DOHH2 (cell line): ENCODE measurements around the gene MPZL3.

Experiments
- H3F3A ChIP-seq: fragments of 200-600 bp; sonication (generic), shearing (Covaris generic); 2 replicates; pipeline ENCODE4 v1.6.0; 2016; ENCODE audit warnings: antibody characterized with exemption, mild to moderate bottlenecking; ENCODE audit not compliant: control insufficient read depth, insufficient read depth
- H3K27ac ChIP-seq: fragments of 200-600 bp; sonication (generic); 2 replicates; pipeline ENCODE4 v1.5.1; 2014; ENCODE audit warnings: low read depth, mild to moderate bottlenecking, low read length, moderate library complexity
- H3K27me3 ChIP-seq: fragments of 200-600 bp; sonication (generic); 2 replicates; pipeline ENCODE4 v1.6.1; 2014; ENCODE audit warnings: mild to moderate bottlenecking, low read length, mixed read lengths; ENCODE audit not compliant: control insufficient read depth
- H3K36me3 ChIP-seq: fragments of 200-600 bp; sonication (generic); 2 replicates; pipeline ENCODE4 v1.6.1; 2014; ENCODE audit warnings: mild to moderate bottlenecking, low read length, moderate library complexity, mixed read lengths; ENCODE audit not compliant: control insufficient read depth
- H3K4me1 ChIP-seq: fragments of 200-600 bp; sonication (generic); 2 replicates; pipeline ENCODE4 v1.6.1; 2014; ENCODE audit warnings: mild to moderate bottlenecking, low read length, mixed read lengths; ENCODE audit not compliant: control insufficient read depth
- H3K4me2 ChIP-seq: fragments of 200-600 bp; sonication (generic); 2 replicates; pipeline ENCODE4 v1.6.0; 2014; ENCODE audit warnings: mild to moderate bottlenecking, low read length, moderate library complexity
- H3K4me3 ChIP-seq: fragments of 200-600 bp; sonication (generic); 2 replicates; pipeline ENCODE4 v1.5.1; 2014; ENCODE audit warnings: mild to moderate bottlenecking, low read length, mixed read lengths
- H3K79me2 ChIP-seq: fragments of 200-600 bp; sonication (generic); 2 replicates; pipeline ENCODE4 v1.6.1; 2014; ENCODE audit warnings: mild to moderate bottlenecking, low read length, mixed read lengths; ENCODE audit not compliant: control insufficient read depth
- H3K9me2 ChIP-seq: fragments of 200-600 bp; sonication (generic); replicated peaks from 2 replicates; pipeline ENCODE4 v1.6.1; 2014; ENCODE audit warnings: mild to moderate bottlenecking, low read length, mixed read lengths; ENCODE audit not compliant: control insufficient read depth
- H3K9me3 ChIP-seq: fragments of 200-600 bp; sonication (generic); 2 replicates; pipeline ENCODE4 v1.6.1; 2014; ENCODE audit warnings: antibody characterized with exemption, low read length, mixed read lengths; ENCODE audit not compliant: control insufficient read depth, insufficient read depth
- H4K20me1 ChIP-seq: fragments of 200-600 bp; sonication (generic); 2 replicates; pipeline ENCODE4 v1.6.0; 2014; ENCODE audit warnings: low read depth, mild to moderate bottlenecking, antibody characterized with exemption, low read length, moderate library complexity; ENCODE audit not compliant: control insufficient read depth, insufficient read depth
- CTCF ChIP-seq: fragments of 200-600 bp; sonication (generic); IDR thresholded peaks from one replicate; pipeline ENCODE4 v1.5.1; 2014; ENCODE audit warnings: antibody characterized with exemption, mild to moderate bottlenecking, low read depth, low read length; ENCODE audit not compliant: poor library complexity, severe bottlenecking
- EZH2phosphoT487 ChIP-seq: fragments of 200-600 bp; sonication (generic); IDR thresholded peaks from 2 replicates; pipeline ENCODE4 v1.6.1; 2017; ENCODE audit warnings: borderline replicate concordance, mild to moderate bottlenecking, antibody characterized with exemption, low read length, moderate library complexity, mixed read lengths

Gene MPZL3

DNA sequence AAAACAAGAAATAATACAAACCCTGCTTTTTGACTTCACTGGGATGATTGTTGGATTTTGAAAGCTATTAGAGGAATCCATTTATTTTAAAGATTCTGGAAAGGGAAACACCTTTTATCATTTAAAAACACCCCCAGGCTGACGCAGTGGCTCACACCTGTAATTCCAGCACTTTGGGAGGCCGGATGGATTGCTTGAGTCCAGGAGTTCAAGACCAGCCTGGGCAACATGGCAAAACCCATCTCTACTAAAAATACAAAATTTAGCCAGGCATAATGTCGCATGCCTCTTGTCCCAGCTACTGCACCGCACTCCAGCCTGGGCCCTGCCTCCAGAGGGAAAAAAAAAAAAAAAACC lies 75.4 kb downstream of the MPZL3 start:
- Histone ChIP-seq H3K9me3 (no peaks in the 10 kb centered on the region), H3K4me1 (peaks cover 16% of the 10 kb centered on the region), H3K27me3 (no peaks in the 10 kb centered on the region), H3K4me3 (no peak overlapping the region), H4K20me1 (no peaks in the 10 kb centered on the region), H3F3A (0 out of 2 replicates have a peak, but pooled peaks cover 2% of the 10 kb centered on the region), H3K27ac (no peak overlapping the region), H3K9me2 (no peaks in the 10 kb centered on the region), H3K79me2 (no peaks in the 10 kb centered on the region), H3K4me2 (peak overlapping the region; percentile 29; the same call in 1 of the 2 replicates), H3K36me3 (no peaks in the 10 kb centered on the region)
- TF ChIP-seq CTCF (no peak), EZH2phosphoT487 (no peak)
